Psoas muscle (tissue), 8 donors: ENCODE measurements around the gene PCNX4. TPM values are rescaled to one million over a fixed set of nuclear protein-coding genes. Genes with fewer than 3 reads are reported as not detected.

Source experiments
- ATAC-seq, 4 donors: fragments of 200-7000 bp; cut with Tn5 transposase; one replicate each; pipeline ENCODE4 v1.9.1; 2020; ENCODE audit warnings: moderate library complexity in 3 of 4, mild to moderate bottlenecking in 2 of 4
- DNase-seq, 2 donors: peaks; one replicate each; pipeline ENCODE4 v3.0.0-alpha.2; 2020
- H3K27ac ChIP-seq: fragments of 200-600 bp; one replicate; pipeline ENCODE4 v1.8.0; 2022
- H3K27me3 ChIP-seq, 3 donors: fragments of 200-600 bp in 1 of 3; one replicate each; pipeline versions ENCODE4 v1.6.1 to v1.8.0; 2013 to 2022; ENCODE audit warnings: low read length in 2 of 3, mild to moderate bottlenecking in 2 of 3, moderate library complexity in 1 of 3; ENCODE audit not compliant: insufficient read depth in 3 of 3
- H3K36me3 ChIP-seq, 2 donors: fragments of 200-600 bp in 1 of 2; one replicate each; pipeline versions ENCODE4 v1.6.1 to v1.8.0; 2013 to 2022; ENCODE audit warnings: low read depth in 1 of 2, mild to moderate bottlenecking in 1 of 2, moderate library complexity in 1 of 2; ENCODE audit not compliant: insufficient read depth in 1 of 2
- H3K4me1 ChIP-seq: fragments of 200-600 bp; one replicate; pipeline ENCODE4 v1.8.0; 2022
- H3K4me3 ChIP-seq: fragments of 200-600 bp; one replicate; pipeline ENCODE4 v1.8.0; 2022; ENCODE audit warnings: mild to moderate bottlenecking
- H3K9me3 ChIP-seq: fragments of 200-600 bp; one replicate; pipeline ENCODE4 v1.8.0; 2022
- WGBS, 3 donors: extraction: QIAGEN DNeasy Blood & Tissue Kit; methylation state at CpG; one replicate each; pipeline versions ENCODE4 v1.1.6 to v1.1.7; 2013; 5-methylcytosine and 5-hydroxymethylcytosine counted together
- intact Hi-C, 2 donors: fragments of 100-400 bp; cut with DNase I; formaldehyde crosslinking; loops; one replicate each; pipeline versions ENCODE4 v1.11.0 to v1.14.2; 2022
- polyA plus RNA-seq, 3 donors: library from polyadenylated mRNA; stranded (reverse); fragments of 200-250 nt; gene quantifications; one replicate each; pipeline ENCODE4 v1.2.3, GENCODE V29; 2013
- total RNA-seq, 4 donors: library from RNA; stranded (reverse); fragmentation: NEBNext Ultra II Directional in 2 of 4; extraction: Animal tissue kit (Norgen Biotek cat#: 25700) in 2 of 4; gene quantifications; one replicate each; pipeline versions ENCODE4 v1.2.1 to v1.2.4, GENCODE V29; 2021 to 2023
- TF ChIP-seq, protein P1 (sequence below): fragments of 200-600 bp; IDR thresholded peaks from one replicate; pipeline ENCODE4 v1.8.0; 2022; ENCODE audit warnings: antibody characterized with exemption
- donor health status: healthy with polysubstance abuse.
- donor health status: DM: no; HTN: no; CAD: no; lungs with moderate emphysema.
- donor health status: Bipolar disorder and iron deficiency.
- donor health status: healthy.
- donor health status: DM: yes; HTN: yes; CAD: no.
- donor health status: DM: no; HTN: no; CAD: no.
- donor health status: DM: no; HTN: no; CAD: no.
- donor health status: DM: yes; HTN: yes; CAD: no.

PCNX4 gene
- total and polyA plus RNA-seq, 7 donors: 13.0 to 41.4 (median 24.4) TPM

DNA sequence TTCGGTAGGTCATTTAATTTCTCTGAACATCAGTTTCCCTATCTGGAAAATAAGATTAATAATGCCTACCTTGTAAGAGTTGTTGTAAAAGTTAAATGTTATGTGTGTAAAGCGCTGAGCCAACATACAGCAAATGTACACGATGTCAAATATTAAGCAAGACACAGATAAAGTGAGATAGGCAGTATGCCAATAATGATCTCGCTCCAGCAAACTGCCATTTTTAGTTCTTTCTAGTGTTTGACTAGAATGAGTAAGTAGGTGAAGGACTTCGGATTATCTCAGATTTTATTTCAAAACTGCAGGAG lies 72.6 kb downstream of the PCNX4 start:
- H3K9me3 ChIP-seq: no peaks in the 10 kb centered on the region
- TF ChIP-seq, protein P1, sequence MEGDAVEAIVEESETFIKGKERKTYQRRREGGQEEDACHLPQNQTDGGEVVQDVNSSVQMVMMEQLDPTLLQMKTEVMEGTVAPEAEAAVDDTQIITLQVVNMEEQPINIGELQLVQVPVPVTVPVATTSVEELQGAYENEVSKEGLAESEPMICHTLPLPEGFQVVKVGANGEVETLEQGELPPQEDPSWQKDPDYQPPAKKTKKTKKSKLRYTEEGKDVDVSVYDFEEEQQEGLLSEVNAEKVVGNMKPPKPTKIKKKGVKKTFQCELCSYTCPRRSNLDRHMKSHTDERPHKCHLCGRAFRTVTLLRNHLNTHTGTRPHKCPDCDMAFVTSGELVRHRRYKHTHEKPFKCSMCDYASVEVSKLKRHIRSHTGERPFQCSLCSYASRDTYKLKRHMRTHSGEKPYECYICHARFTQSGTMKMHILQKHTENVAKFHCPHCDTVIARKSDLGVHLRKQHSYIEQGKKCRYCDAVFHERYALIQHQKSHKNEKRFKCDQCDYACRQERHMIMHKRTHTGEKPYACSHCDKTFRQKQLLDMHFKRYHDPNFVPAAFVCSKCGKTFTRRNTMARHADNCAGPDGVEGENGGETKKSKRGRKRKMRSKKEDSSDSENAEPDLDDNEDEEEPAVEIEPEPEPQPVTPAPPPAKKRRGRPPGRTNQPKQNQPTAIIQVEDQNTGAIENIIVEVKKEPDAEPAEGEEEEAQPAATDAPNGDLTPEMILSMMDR: no peak
- DNase-seq (no peak), ATAC-seq (no peak)
- H3K4me3 ChIP-seq: peak overlapping the region; percentile 78
- 10 to 15% (median 11%) methylated on average over 5 of the region's 5 CpGs for WGBS, 3 donors
- no peaks in the 10 kb centered on the region for H3K27me3 ChIP-seq
- intact Hi-C loops: loop anchor here in 1 of 2 donors (1.0 kb wide), 1 partner anchor 72 kb away; no protein-coding TSS in a partner anchor
- peaks cover 28% of the 10 kb centered on the region for H3K4me1 ChIP-seq
- H3K36me3 ChIP-seq: peaks cover 0 to 7% of the 10 kb centered on the region in 2 donors
- peak overlapping the region; percentile 93 for H3K27ac ChIP-seq

DNA sequence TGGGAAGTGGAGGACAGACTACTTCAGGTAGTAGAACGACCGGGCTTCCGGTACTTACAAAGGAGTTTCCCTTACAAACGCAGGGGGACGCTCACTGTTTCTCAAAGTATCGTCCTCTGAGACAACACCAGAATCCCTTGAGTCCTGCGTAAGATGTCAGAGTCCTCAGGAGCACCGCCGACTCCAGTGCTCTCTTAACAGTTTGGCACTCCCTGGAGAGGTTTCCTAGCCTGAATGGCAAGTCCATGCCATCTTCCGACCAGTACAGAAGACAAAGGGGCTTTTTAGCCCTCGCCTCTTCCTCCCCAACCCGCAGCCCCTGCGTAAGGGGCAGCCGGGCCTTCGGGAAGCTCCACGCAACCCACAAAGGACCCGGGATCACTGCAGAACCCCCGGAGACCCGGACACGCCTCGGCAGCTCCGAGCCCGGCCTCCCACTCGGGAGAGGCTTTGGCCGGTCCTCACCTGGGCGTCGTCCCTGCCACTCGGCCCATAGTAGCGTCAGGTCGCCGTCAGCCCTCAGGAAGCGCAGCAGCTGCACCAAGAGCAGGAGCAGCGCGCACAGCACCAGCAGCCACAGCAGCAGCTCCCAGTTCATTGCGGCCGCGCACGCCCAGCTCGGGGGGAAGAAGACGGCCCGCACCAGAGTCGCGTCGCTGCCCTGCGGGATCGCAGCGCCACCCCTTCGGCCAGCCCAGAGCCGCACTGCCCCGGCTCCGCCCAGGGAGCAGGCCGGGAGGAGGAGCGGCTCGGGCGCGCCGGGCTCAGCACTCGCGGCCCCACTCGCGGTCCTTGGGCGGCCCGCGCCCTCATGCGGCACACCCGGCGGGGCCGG lies 73.2 kb downstream of the PCNX4 start, which contains the start of gene DHRS7:
DHRS7 (minus strand) TSS at position 687 of the 835 bp plus-strand sequence; CDS start at position 598, 89 bp downstream.
- H3K9me3 ChIP-seq: no peaks in the 10 kb centered on the region
- H3K4me1 ChIP-seq: peaks cover 23% of the 10 kb centered on the region
- peaks cover 0 to 7% of the 10 kb centered on the region in 2 donors for H3K36me3 ChIP-seq
- 0% methylated on average over 52 to 68 of the region's 68 CpGs for WGBS, 3 donors
- intact Hi-C loops: loop anchor here in 1 of 2 donors (1.0 kb wide), 1 partner anchor 73 kb away; no protein-coding TSS in a partner anchor
- peak within 1 kb of the TSS; percentile 93 for H3K27ac ChIP-seq
- DNase-seq (peak; percentile 88 to 94), ATAC-seq (peak; percentile 83 to 89 (median 84))
- TF ChIP-seq, protein P1: peak; percentile 19
- H3K4me3 ChIP-seq: peak within 1 kb of the TSS; percentile 78
- no peaks in the 10 kb centered on the region for H3K27me3 ChIP-seq

DNA sequence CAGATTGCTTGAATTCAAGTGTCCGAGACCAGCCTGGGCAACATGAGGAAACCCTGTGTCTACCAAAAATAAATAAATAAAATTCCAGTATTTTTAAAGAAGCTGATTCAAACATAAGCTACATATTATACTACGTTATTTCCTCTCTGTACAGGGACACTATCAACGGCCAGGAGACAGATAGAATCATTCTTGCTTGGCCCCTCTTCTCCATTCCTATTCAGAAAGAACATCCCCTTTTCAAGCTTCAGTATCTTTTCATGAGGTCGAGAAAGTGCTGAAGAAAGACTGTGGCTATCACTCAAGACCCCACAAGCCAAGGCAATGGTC lies 73.8 kb downstream of the PCNX4 start:
- no peak for DNase-seq
- TF ChIP-seq, protein P1: peak; percentile 52
- ATAC-seq: peak in 1 of 4 donors; percentile 1
- peaks cover 21% of the 10 kb centered on the region for H3K4me1 ChIP-seq
- WGBS, 3 donors: 1 to 4% (median 1%) methylated on average over 4 of the region's 4 CpGs
- peak overlapping the region; percentile 93 for H3K27ac ChIP-seq
- H3K27me3 ChIP-seq: no peaks in the 10 kb centered on the region
- no peaks in the 10 kb centered on the region for H3K9me3 ChIP-seq
- peaks cover 0 to 7% of the 10 kb centered on the region in 2 donors for H3K36me3 ChIP-seq
- peak overlapping the region; percentile 78 for H3K4me3 ChIP-seq
- intact Hi-C loops: no loop called here

DNA sequence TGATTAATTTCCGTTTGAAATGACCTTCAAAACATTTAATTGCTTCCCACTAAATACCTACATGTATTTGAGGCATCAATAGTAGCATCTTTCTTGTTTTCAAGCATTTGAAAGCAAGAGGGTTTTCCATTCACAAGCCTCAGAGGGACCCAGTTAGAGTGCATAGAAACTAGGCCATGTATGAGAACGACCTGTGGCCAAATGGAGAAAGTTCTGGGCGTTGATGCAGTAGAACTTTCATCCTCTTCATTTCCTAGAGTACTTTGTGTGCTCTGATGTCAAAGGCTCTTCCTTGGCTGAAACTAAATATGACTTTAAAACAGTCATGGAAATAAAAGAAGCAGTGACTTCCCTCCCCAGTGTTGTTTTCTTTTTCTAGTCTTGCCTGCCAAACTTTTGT lies 74.4 kb downstream of the PCNX4 start:
- H3K27ac ChIP-seq: peak overlapping the region; percentile 93
- 21 to 41% (median 22%) methylated on average over 3 of the region's 3 CpGs for WGBS, 3 donors
- ATAC-seq (peak; percentile 53 to 76 (median 67)), DNase-seq (no peak)
- peaks cover 0 to 7% of the 10 kb centered on the region in 2 donors for H3K36me3 ChIP-seq
- peak overlapping the region; percentile 78 for H3K4me3 ChIP-seq
- H3K4me1 ChIP-seq: peaks cover 18% of the 10 kb centered on the region
- H3K27me3 ChIP-seq: no peaks in the 10 kb centered on the region
- H3K9me3 ChIP-seq: no peaks in the 10 kb centered on the region
- TF ChIP-seq, protein P1: no peak
- intact Hi-C loops: no loop called here
